Transverse colon (tissue), 4 donors: ENCODE measurements around the gene CHKA. TPM values are rescaled to one million over a fixed set of nuclear protein-coding genes. Genes with fewer than 3 reads are reported as not detected.

Experiments
- DNase-seq: peaks from one replicate; pipeline ENCODE4 v3.0.0-alpha.2; 2019
- H3K27ac ChIP-seq, 4 donors: fragments of 200-600 bp; sonication (generic); 2 replicates each; pipeline ENCODE4 v1.5.1; 2016 to 2018; ENCODE audit warnings: inconsistent platforms in 4 of 4
- H3K27me3 ChIP-seq: fragments of 200-600 bp; sonication (generic); 2 replicates; pipeline ENCODE4 v1.5.1; 2017; ENCODE audit warnings: inconsistent platforms
- H3K36me3 ChIP-seq, 4 donors: fragments of 200-600 bp; sonication (generic); 2 replicates each; pipeline ENCODE4 v1.5.1; 2017 to 2019; ENCODE audit warnings: inconsistent platforms in 4 of 4
- H3K4me1 ChIP-seq, 4 donors: fragments of 200-600 bp; sonication (generic); 2 replicates each; pipeline ENCODE4 v1.5.1; 2017 to 2020; ENCODE audit warnings: inconsistent platforms in 4 of 4
- H3K4me3 ChIP-seq, 4 donors: fragments of 200-600 bp; sonication (generic); 1 replicate in 1 of 4; 2 replicates in 3 of 4; pipeline versions ENCODE4 v1.5.1 to v1.6.1; 2017 to 2019; ENCODE audit warnings: inconsistent platforms in 4 of 4
- H3K9me3 ChIP-seq, 2 donors: fragments of 200-600 bp; sonication (generic); 2 replicates each; pipeline ENCODE4 v1.5.1; 2017 to 2019; ENCODE audit warnings: inconsistent platforms in 2 of 2
- EP300 ChIP-seq: sonication (generic); formaldehyde crosslinking; IDR thresholded peaks from one replicate; pipeline ENCODE4 v1.6.1; 2017; ENCODE audit warnings: antibody characterized with exemption, low read depth
- POLR2A ChIP-seq: fragments of 450-650 bp; IDR thresholded peaks from one replicate; pipeline ENCODE4 v1.6.1; 2016; ENCODE audit warnings: antibody characterized with exemption, mild to moderate bottlenecking, moderate library complexity
- POLR2AphosphoS5 ChIP-seq, 3 donors: sonication (generic); formaldehyde crosslinking; IDR thresholded peaks; one replicate each; pipeline ENCODE4 v1.6.1; 2016; ENCODE audit warnings: antibody characterized with exemption in 3 of 3
- WGBS, 2 donors: methylation state at CpG; one replicate each; pipeline ENCODE4 v1.1.5; 2018; ENCODE audit warnings: low coverage in 1 of 2; 5-methylcytosine and 5-hydroxymethylcytosine counted together
- in situ Hi-C, 4 donors: fragments of 200-750 bp; cut with MboI; loops; one replicate each; pipeline versions ENCODE4 v1.15.0 to v1.15.1; 2017; ENCODE audit warnings: low sequenced_read_pairs in 3 of 4, low pct_ligation_motif_present in 1 of 4, low pct_unique_long_range_greater_than_20kb in 1 of 4
- intact Hi-C: fragments of 100-400 bp; cut with DNase I; formaldehyde crosslinking; loops from one replicate; pipeline ENCODE4 v1.15.1; 2023; ENCODE audit warnings: low total_unique reads
- total RNA-seq, 4 donors: library from RNA; depleted of rRNA; stranded (reverse); fragments of >200 nt; gene quantifications; one replicate each; pipeline ENCODE4 v1.1.0, GENCODE V29; 2016
- TF ChIP-seq, protein P1 (sequence below), 5 experiments: fragments of 200-600 bp in 3 of 5; fragments of 450-650 bp in 2 of 5; sonication (generic) in 3 of 5; IDR thresholded peaks; 1 replicate in 2 of 5; 2 replicates in 3 of 5; pipeline ENCODE4 v1.5.1; 2016 to 2017; ENCODE audit warnings: antibody characterized with exemption in 5 of 5, inconsistent platforms in 3 of 5, mild to moderate bottlenecking in 2 of 5, moderate library complexity in 1 of 5

The CHKA gene
- total RNA-seq, 4 donors from 2014 or later: 41.6 to 253 (median 121) TPM

DNA sequence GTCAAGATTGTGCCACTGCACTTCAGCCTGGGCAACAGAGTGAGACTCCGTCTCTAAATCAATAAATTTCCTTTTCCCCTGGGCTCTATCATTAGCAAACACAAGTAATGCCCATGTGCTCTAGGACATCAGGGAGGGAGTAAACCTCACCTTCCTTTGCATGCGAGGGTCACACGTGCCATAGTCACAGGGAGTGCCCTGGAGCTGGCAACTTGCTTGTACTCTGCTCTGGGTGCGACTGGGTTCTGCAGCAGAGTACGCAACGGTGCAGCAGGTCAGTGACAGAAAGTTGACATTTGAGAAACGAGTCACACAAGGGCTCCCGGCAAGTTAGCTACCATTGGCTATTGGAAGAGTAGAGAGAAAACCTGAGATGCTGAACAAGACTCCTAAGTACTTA is 32.6 kb upstream of the CHKA start:
- Histone ChIP-seq H3K9me3 (no peaks in the 10 kb centered on the region), H3K4me3 (no peak overlapping the region), H3K36me3 (peaks cover 0 to 9% (median 4%) of the 10 kb centered on the region in 4 donors), H3K27me3 (no peaks in the 10 kb centered on the region), H3K4me1 (peaks cover 0 to 21% (median 6%) of the 10 kb centered on the region in 4 donors), H3K27ac (peak overlapping the region in 2 of 4 donors; percentile 11 to 57)
- intact Hi-C loops (no loop called here), in situ Hi-C loops (no loop called here)
- DNase-seq: peak; percentile 79
- WGBS, 2 donors: 63 to 67% methylated on average over 4 to 8 of the region's 8 CpGs
- TF ChIP-seq POLR2AphosphoS5 (IDR thresholded peaks at IDR 0.05) (peak in 2 of 3 donors; percentile 67 to 68), POLR2A (no peak), EP300 (peak; percentile 70)
- TF ChIP-seq, protein P1, sequence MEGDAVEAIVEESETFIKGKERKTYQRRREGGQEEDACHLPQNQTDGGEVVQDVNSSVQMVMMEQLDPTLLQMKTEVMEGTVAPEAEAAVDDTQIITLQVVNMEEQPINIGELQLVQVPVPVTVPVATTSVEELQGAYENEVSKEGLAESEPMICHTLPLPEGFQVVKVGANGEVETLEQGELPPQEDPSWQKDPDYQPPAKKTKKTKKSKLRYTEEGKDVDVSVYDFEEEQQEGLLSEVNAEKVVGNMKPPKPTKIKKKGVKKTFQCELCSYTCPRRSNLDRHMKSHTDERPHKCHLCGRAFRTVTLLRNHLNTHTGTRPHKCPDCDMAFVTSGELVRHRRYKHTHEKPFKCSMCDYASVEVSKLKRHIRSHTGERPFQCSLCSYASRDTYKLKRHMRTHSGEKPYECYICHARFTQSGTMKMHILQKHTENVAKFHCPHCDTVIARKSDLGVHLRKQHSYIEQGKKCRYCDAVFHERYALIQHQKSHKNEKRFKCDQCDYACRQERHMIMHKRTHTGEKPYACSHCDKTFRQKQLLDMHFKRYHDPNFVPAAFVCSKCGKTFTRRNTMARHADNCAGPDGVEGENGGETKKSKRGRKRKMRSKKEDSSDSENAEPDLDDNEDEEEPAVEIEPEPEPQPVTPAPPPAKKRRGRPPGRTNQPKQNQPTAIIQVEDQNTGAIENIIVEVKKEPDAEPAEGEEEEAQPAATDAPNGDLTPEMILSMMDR (IDR thresholded peaks at IDR 0.05): no peak

DNA sequence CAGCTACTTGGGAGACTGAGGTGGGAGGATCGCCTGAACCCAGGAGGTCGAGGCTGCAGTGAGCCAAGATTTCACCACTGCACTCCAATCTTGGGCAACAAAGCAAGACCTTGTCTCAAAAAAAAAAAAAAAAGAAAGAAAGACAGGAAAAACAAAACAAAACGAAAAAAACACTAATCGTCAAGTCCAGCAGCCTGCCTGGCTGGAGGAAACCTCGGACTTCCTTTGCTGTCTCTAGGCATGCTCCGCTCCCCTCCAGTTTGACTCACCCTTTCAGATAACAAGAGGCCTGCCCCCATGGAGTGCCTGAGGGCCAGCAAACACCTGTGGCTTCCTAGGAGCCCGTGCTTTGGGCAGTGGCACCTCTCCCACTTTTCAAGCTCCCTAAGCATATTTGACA is 28.8 kb upstream of the CHKA start:
- Histone ChIP-seq H3K27me3 (no peaks in the 10 kb centered on the region), H3K4me3 (no peak overlapping the region), H3K27ac (no peak overlapping the region), H3K36me3 (no peaks in the 10 kb centered on the region), H3K4me1 (peaks cover 16 to 50% (median 27%) of the 10 kb centered on the region in 4 donors), H3K9me3 (no peaks in the 10 kb centered on the region)
- WGBS, 2 donors: 44% methylated on average over 7 of the region's 7 CpGs; no CpG with 5 or more reads in 1 of the 2 donors
- DNase-seq: no peak
- in situ Hi-C loops: no loop called here
- TF ChIP-seq, protein P1 (IDR thresholded peaks at IDR 0.05): no peak
- TF ChIP-seq POLR2AphosphoS5 (IDR thresholded peaks at IDR 0.05): no peak
- TF ChIP-seq POLR2A: no peak
- no peak for TF ChIP-seq EP300
- intact Hi-C loops: no loop called here

DNA sequence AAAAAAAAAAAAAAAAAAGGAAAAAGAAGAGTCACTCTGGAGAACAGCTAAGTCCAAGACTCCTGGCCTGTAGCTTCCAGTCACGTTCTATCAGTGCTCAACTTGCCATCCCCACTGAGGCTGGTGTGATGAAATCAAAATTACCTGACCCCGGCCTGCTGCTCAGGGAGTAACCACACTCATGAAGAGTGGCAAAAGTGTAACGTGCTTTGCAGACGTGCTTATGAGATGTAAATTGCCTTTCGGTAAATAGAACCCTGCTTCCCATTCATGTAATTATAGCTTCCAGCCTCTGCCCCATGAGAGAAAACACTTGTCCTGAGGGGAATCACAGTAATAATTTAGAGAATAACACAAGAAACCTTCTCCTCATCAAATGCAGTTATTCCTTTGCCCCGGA is 28.2 kb upstream of the CHKA start:
- Histone ChIP-seq H3K27me3 (no peaks in the 10 kb centered on the region), H3K27ac (peak overlapping the region in 2 of 4 donors; percentile 5 to 6), H3K36me3 (no peaks in the 10 kb centered on the region), H3K4me3 (no peak overlapping the region), H3K4me1 (peaks cover 16 to 50% (median 26%) of the 10 kb centered on the region in 4 donors), H3K9me3 (no peaks in the 10 kb centered on the region)
- DNase-seq: no peak
- in situ Hi-C loops: no loop called here
- intact Hi-C loops: no loop called here
- TF ChIP-seq POLR2AphosphoS5 (IDR thresholded peaks at IDR 0.05): no peak
- TF ChIP-seq POLR2A: no peak
- TF ChIP-seq, protein P1 (IDR thresholded peaks at IDR 0.05): no peak
- TF ChIP-seq EP300: no peak
- 56 to 58% methylated on average over 4 to 6 of the region's 6 CpGs for WGBS, 2 donors

DNA sequence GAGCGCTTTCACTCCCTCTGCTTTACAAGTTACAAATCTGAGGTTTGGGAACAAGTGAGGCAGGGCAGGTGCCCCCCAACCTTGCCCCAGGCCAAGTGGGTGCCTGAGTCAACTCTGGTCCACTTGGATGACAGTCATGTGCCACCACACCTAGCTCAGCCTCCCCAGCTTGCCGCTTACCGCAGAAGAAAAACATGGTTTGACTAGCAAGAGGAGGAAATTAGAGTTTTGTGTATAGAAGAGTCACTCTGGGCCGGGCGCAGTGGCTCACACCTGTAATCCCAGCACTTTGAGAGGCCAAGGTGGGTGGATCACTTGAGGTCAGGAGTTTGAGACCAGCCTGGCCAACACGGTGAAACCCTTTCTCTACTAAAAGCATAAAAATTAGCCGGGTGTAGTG is 27.7 kb upstream of the CHKA start:
- peak overlapping the region in 3 of 4 donors; percentile 5 to 17 (median 6) for H3K27ac ChIP-seq
- DNase-seq: no peak

More for the DNA sequence above, 27.7 kb upstream of the CHKA start:
- Histone ChIP-seq H3K9me3 (no peaks in the 10 kb centered on the region), H3K4me3 (no peak overlapping the region), H3K27me3 (no peaks in the 10 kb centered on the region), H3K4me1 (peaks cover 16 to 46% (median 24%) of the 10 kb centered on the region in 4 donors), H3K36me3 (no peaks in the 10 kb centered on the region)
- TF ChIP-seq POLR2A (no peak), POLR2AphosphoS5 (IDR thresholded peaks at IDR 0.05) (no peak), EP300 (no peak)
- TF ChIP-seq, protein P1 (IDR thresholded peaks at IDR 0.05): no peak
- in situ Hi-C loops: no loop called here
- WGBS, 2 donors: 63% methylated on average over 7 of the region's 7 CpGs; no CpG with 5 or more reads in 1 of the 2 donors
- intact Hi-C loops: no loop called here
